PC-9 (cell line): ENCODE results near the gene IL12RB1.

ENCODE experiments used
- EZH2 ChIP-seq: fragments of 200-600 bp; sonication (generic); IDR thresholded peaks from 2 replicates; pipeline ENCODE4 v1.8.0; 2017; ENCODE audit warnings: antibody characterized with exemption, low read depth
- TF ChIP-seq, protein P1 (sequence below): fragments of 200-600 bp; sonication (generic); conservative IDR thresholded peaks from 2 replicates; pipeline ENCODE4 v1.6.1; 2017; ENCODE audit warnings: mixed run types, antibody characterized with exemption, mild to moderate bottlenecking, moderate library complexity

DNA sequence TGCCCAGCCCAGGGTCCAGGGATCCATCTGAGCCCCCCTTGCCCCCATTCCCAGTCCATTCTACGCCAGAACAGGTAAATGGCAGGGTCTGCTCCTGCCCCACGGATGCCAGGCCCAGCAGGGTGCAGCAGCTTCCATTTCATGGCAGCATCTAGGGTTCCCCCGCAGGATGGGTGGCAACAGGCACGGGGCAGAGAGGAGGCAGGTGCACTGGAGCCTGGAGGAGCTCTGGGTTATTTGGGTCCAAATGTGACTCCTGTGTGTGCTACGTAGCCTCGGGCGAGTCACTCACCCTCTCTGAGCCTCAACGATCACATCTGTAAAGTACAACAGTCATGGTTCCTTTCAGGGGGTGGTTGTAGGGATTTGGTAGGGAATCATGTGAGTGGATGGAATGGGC lies 27.4 kb downstream of the IL12RB1 start:
- TF ChIP-seq, protein P1, sequence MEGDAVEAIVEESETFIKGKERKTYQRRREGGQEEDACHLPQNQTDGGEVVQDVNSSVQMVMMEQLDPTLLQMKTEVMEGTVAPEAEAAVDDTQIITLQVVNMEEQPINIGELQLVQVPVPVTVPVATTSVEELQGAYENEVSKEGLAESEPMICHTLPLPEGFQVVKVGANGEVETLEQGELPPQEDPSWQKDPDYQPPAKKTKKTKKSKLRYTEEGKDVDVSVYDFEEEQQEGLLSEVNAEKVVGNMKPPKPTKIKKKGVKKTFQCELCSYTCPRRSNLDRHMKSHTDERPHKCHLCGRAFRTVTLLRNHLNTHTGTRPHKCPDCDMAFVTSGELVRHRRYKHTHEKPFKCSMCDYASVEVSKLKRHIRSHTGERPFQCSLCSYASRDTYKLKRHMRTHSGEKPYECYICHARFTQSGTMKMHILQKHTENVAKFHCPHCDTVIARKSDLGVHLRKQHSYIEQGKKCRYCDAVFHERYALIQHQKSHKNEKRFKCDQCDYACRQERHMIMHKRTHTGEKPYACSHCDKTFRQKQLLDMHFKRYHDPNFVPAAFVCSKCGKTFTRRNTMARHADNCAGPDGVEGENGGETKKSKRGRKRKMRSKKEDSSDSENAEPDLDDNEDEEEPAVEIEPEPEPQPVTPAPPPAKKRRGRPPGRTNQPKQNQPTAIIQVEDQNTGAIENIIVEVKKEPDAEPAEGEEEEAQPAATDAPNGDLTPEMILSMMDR: no peak
- TF ChIP-seq EZH2: no peak
